GM12891 (cell line): ENCODE results near the gene LYSMD2.

ENCODE experiments used
- PAX5 ChIP-seq: IDR thresholded peaks from 2 replicates; pipeline ENCODE4 v1.6.1; 2011; ENCODE audit warnings: low read length, moderate library complexity, mild to moderate bottlenecking; ENCODE audit not compliant: insufficient read depth, severe bottlenecking
- POLR2A ChIP-seq: IDR thresholded peaks from 2 replicates; pipeline ENCODE4 v1.6.1; 2011; ENCODE audit warnings: low read depth, low read length, control low read depth
- POLR2AphosphoS5 ChIP-seq: IDR thresholded peaks from 2 replicates; pipeline ENCODE4 v1.6.1; 2011; ENCODE audit warnings: low read depth, low read length, control low read depth
- SPI1 ChIP-seq: IDR thresholded peaks from 2 replicates; pipeline ENCODE4 v1.6.1; 2011; ENCODE audit warnings: low read depth, low read length, control low read depth
- TAF1 ChIP-seq: IDR thresholded peaks from 2 replicates; pipeline ENCODE4 v1.6.1; 2011; ENCODE audit warnings: low read depth, low read length, control low read depth

DNA sequence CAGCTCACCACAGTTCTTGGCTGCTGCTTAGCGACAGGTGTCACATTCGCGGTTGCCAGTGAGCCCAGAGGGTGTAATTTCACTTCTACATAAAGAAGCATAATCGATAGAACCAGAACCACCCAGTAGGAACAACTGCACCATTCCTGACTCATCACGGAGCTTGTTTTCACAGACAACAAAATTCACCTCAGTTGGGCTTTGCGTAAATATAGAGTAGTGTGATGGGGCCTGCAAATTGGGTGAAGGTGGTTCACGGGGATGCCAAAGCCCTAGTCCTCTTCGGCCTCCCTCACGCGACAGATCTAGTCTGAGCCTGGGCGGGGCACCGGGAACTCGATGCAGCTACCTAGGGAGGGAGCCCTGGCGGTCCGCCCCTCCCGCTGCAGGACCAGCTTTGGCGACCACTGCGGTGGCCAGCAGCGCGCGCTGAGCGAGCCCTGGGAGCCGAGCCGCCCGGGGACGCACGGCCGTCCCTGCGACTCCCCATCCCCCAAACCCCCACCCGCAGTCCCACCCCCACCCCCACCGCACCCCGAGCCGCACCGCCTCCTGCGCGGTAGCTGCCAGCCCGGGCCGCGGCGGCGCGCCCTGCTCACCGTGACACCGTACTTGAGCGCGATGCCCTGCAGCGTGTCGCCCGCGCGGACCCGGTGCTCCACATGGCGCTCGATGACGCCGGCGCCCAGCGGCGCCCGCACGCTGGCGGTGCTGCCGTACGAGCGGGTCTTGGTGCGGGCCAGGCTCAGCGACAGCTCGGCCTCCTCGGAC is 519 bp downstream of the LYSMD2 start:
- TF ChIP-seq SPI1 (no peak), POLR2A (no peak), POLR2AphosphoS5 (no peak), TAF1 (no peak), PAX5 (no peak)
